IPS DF 4.7 (cell line): ENCODE data around the gene MKNK2.

Source experiments
- DNase-seq: peaks from one replicate; pipeline ENCODE4 v3.0.0-alpha.2; 2013; ENCODE audit warnings: low spot score; ENCODE audit errors: extremely low read depth

Gene MKNK2

GRCh38 chr19:2058570-2059421 lies 7.8 kb upstream of the MKNK2 start:
- DNase-seq: no peak

- DNase-seq: no peak
Measured at GRCh38 chr19:2057484-2058469, 6.7 kb upstream of the MKNK2 start.

- no peak for DNase-seq
Measured at GRCh38 chr19:2056837-2057192, 5.8 kb upstream of the MKNK2 start.

DNA sequence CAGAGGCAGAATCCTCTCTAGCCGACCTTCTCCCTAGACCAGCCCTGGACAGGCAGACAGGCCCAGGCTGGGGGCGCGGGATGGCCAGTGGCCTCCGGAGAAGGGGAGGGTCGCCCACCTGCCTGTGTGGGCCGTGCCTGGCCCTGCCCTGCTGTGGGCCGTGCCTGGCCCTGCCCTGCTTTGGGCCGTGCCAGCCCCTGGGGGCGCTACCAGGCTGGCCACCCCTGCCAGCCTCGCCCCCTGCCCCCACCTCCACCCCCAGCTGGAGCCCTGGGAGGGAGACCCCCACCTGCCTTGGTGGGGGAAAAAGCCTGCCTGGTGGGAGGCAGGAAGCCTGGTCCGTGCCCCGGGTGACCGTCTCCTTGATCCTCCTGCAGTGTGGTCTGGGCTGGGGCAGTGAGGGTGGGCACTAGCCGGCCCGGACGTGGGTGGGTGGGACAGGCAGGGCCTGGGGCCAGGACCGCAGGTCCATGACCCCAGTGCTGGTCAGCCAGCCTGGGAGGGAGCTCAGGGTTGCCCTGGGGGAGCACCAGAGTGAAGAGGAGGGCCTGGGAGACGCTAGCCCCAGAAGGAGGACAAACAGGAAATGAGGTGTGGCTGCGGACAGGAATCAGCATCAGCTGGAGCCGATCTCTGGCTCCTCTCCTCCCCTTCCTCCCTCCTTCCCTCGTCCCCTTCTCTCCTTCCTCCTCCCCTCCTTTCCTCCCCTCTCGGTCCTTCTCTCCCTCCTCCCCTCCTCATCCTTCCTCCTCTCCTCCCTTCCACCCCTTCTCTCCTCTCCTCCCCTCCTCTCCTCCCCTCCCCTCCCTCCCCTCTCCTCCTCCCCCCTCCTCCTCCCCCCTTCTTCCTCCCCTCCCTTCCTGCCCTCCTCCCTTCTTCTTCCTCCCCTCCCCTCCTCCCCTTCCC lies 5.1 kb upstream of the MKNK2 start:
- DNase-seq: no peak

DNA sequence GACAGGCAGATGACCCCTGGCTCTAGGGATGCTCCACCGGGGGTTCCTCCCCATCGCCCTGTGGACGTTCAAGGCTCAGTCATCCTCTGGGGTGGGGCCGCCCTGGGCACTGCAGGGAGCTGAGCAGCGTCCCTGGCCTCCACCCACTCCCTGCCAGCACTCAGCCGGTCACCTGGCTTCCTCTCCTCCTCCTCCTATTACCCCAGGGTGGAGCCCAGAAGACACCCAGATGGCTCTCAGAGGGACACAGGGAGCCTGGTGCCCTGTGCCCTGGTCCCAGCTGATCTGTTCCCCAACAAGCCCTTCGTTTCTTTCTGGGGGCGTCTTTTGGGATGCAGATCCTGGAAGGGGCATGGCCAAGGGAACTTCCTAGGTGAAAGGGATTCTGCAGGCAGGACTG lies 3.7 kb upstream of the MKNK2 start:
- no peak for DNase-seq

DNA sequence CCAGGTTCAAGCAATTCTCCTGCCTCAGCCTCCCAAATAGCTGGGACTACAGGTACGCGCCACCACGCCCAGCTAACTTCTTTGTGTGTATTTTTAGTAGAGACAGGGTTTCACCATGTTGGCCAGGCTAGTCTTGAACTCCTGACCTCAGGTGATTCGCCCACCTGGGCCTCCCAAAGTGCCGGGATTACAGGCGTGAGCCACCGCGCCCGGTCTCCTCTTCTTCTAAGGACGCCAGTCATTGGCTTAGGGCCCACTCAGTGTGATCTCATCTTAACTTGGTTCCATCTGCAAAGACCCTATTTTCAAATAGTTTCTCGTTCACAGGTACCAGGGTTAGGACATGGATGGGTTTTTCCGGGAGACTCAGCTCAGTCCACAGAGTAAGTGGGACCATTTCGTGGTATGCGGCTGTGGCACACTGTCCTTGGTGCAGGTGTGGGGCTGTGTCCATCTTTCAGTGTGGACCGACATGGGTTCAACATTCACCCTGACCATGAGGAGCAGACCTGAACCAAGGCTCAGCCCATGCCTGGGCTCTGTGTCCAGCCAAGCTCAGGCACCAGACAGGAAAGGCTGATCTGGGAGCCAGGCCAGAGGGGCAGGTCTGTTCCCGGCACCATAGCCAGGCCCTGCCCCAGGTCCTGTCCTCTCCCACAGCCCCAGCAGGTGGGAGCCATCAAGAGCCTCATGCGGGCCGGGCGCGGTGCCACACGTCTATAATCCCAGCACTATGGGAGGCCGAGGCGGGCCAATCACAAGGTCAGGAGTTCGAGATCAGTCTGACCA lies 2.8 kb upstream of the MKNK2 start:
- no peak for DNase-seq

- DNase-seq: no peak
Measured at GRCh38 chr19:2051773-2052704, 995 bp upstream of the MKNK2 start.

GRCh38 chr19:2050349-2050990 lies 574 bp downstream of the MKNK2 start:
- no peak for DNase-seq

DNA sequence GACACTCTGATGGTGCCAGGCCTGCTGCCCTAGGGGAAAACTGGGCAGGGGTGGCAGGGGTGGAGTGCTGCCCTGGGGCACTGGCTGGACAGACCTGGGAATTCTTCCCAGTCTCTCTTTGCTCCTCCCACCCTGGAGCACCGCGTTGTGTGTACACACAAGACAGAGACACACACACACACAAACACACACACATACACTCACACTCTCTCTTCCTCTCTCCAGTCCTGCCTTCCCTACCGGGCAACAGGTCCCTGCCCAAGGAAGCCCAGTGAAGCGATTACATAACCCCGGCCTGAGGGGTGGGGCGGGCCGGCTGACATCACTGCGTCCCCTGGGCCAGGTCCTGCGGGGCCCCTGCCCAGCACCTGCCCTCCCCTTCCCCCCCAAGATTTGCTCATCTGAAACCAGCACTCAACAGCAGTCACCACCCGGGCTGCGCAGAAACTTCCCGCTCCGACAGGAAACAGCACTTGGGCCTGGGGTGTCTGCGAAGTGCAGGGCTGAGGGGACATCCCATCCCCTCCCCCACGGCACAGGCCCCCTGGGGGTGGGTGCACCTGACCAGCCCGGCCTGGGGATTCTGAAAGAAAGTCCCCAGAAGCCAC lies 1.2 kb downstream of the MKNK2 start:
- no peak for DNase-seq

DNA sequence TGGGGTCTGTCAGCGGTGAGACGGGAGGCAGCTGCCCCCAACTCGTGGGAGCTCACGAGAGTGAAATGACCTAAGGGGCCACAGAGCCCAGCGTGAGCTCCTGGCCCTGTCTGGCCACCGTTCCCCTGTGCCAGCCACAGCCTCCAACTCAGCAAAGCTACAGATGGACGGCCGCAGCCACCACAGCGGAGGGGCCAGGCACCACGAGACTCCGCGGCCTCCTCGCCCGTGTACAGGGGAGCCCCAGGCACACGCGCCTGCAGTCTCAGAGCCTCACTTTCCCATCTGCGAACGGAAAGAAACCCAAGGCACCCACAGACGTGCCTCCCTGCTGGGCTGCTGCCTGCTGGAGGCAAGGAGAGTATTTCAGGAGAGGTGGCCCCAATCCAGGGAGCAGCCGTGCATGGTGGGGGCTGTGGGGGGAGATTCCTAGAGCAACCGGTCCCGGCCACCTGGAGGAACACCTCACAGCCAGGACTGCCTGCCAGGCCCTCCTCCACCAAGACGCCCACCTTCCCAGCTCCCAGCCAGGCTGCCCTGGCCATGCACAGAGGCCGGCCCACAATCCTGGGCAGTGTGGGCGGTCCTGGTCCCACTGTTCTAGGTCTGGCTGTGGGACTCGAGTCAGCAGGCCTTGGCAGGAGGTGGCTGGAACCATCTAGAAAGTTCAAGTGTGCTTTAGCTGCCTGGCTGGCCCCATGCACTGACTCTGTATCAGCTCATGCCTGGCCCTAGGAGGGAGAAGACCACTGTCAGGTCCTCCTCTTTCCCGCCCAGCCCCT lies 1.9 kb downstream of the MKNK2 start:
- no peak for DNase-seq

GRCh38 chr19:2048104-2048958 lies 2.7 kb downstream of the MKNK2 start:
- no peak for DNase-seq

DNA sequence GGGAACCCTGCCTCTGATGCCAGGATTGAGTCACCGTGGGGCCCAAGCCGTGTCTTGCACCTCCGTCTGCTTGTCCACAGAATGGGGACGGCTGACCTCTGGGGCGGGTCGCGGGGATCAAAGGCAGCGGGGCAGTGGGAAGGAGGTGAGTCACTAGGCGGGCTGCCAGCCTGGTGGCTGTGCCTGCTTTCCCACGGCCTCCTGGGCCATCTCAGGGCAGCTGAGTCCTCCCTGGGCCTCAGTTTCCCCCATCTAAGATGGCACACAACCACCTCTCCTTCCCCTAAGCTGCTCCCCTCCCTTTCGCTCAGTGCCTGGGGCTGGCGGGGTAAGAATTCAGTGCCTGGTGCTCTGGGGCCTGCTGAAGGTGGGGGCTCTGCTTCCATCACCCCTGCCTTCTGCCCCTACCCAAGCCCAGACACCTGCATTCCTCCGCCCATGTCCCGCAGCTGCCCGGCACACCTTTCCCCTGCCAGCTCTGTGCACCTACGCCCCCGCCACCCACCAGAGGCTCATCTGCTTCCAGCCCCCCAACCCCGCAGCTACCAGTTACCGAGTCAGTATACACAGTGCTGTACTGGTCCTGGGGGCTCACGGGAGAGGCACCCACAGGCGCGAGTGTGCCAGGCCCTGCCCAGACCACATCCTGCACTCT lies 3.5 kb downstream of the MKNK2 start:
- DNase-seq: no peak

DNA sequence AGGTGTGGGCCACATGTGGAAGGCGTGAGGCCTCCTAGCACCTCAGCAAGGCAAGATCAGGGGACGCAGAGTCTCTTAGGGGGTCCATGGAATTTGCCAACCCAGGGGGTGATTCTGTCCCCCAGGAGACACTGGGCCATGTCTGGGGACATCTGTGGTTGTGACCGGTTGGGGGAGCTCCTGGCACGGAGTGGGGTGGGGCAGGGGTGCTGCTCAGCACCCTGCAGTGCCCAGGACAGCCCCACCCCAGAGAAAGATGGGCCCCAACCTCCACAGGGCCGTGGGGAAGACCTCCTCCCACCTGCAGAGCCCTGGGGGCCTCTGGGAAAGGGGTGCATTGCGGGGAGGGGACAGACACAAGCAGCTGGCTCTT lies 4.0 kb downstream of the MKNK2 start:
- DNase-seq: no peak

GRCh38 chr19:2046046-2046907 lies 4.8 kb downstream of the MKNK2 start:
- no peak for DNase-seq

DNA sequence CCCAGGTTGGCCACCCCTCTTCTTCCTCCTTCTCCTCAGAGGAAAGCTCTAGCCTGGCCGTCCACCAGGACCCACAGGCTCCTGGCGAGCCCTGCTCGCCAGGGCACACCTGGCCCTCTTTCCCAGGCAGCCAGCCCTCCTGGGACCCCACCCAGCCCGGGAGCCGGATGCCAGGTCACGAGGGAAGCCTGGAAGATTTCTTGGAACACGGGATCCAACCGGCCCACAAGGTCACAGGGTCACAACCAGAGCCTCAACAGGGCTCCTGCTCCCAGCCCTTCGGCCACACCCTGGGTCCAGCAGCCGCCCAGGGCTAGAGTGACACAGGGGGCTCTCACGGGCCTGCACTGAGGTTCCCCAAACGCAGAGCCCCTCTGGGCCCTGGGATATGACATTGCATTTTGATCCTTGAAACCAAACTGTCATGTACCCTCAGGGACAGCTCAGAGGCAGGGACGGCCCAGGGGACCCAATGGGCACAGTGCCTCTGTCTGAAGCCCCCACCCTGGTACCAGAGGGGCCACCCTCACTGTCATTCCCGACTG lies 5.5 kb downstream of the MKNK2 start:
- no peak for DNase-seq
